Eye (tissue), 1 donor: ENCODE results near the gene KCP.

Source experiments
- DNase-seq: peaks from one replicate; pipeline ENCODE4 v3.0.0-alpha.2; 2015

Gene KCP

GRCh38 chr7:128938544-128939074 lies 28.1 kb upstream of the KCP start:
- peak; percentile 43 for DNase-seq

GRCh38 chr7:128937647-128938543 lies 27.4 kb upstream of the KCP start, which contains the start of gene IRF5:
IRF5 (plus strand) TSS chr7:128937927; CDS start chr7:128942082, 4,155 bp downstream.
- DNase-seq: peak; percentile 41

GRCh38 chr7:128937271-128937646 lies 26.8 kb upstream of the KCP start:
- no peak for DNase-seq

- DNase-seq: no peak
Observed at GRCh38 chr7:128936798-128937197, 26.3 kb upstream of the KCP start.

- DNase-seq: no peak
Observed at GRCh38 chr7:128935342-128935730, 24.8 kb upstream of the KCP start.

GRCh38 chr7:128934361-128935341 lies 24.1 kb upstream of the KCP start:
- DNase-seq: no peak

- DNase-seq: no peak
Observed at GRCh38 chr7:128933180-128933891, 22.8 kb upstream of the KCP start.

- no peak for DNase-seq
Observed at GRCh38 chr7:128932862-128933179, 22.3 kb upstream of the KCP start.

GRCh38 chr7:128931965-128932861 lies 21.7 kb upstream of the KCP start:
- DNase-seq: no peak

- DNase-seq: no peak
Observed at GRCh38 chr7:128931190-128931798, 20.8 kb upstream of the KCP start.

GRCh38 chr7:128928882-128929788 lies 18.6 kb upstream of the KCP start:
- DNase-seq: no peak

GRCh38 chr7:128928159-128928813 lies 17.8 kb upstream of the KCP start:
- DNase-seq: no peak

GRCh38 chr7:128924707-128925588 lies 14.4 kb upstream of the KCP start:
- no peak for DNase-seq

- no peak for DNase-seq
Observed at GRCh38 chr7:128923411-128923800, 12.9 kb upstream of the KCP start.

GRCh38 chr7:128922496-128923410 lies 12.2 kb upstream of the KCP start:
- DNase-seq: no peak

GRCh38 chr7:128921866-128922440 lies 11.4 kb upstream of the KCP start:
- no peak for DNase-seq
